Measurements from ENCODE around the gene HCFC2. TPM values are rescaled to one million over a fixed set of nuclear protein-coding genes. Genes with fewer than 3 reads are reported as not detected.

The HCFC2 gene
- total and polyA plus RNA-seq, 2 of the 4 experiments (the other 2 are of a cell fraction), result 12.0 to 34.2 TPM

GRCh38 chr12:104026841-104027599, 37.3 kb upstream of the HCFC2 start:
- H3K4me1 ChIP-seq (ENCODE audit: control insufficient read depth, insufficient read depth, low read length), result no peaks in the 10 kb centered on the region
- no peak overlapping the region for H2BK20ac ChIP-seq (ENCODE audit: low read depth, low read length)
- no peak for TF ChIP-seq BHLHE40 (IDR thresholded peaks at IDR 0.05; ENCODE audit: low read depth, low read length)
- no peak for TF ChIP-seq ELK1 (IDR thresholded peaks at IDR 0.05; ENCODE audit: borderline replicate concordance, low read depth, low read length)
- no peak for TF ChIP-seq RCOR1 (IDR thresholded peaks at IDR 0.05; ENCODE audit: insufficient replicate concordance, low read length)
- no peak for TF ChIP-seq CEBPB (IDR thresholded peaks at IDR 0.05; ENCODE audit: low read depth, low read length)
- no peak for TF ChIP-seq CTCF (conservative IDR thresholded peaks at IDR 0.05; ENCODE audit: low read depth, low read length)
- no peak for TF ChIP-seq CHD1 (IDR thresholded peaks at IDR 0.05; ENCODE audit: low read depth, low read length)
- no peak overlapping the region for H2AK9ac ChIP-seq (replicated peaks; ENCODE audit: low read depth, low read length, poor library complexity)
- no peak overlapping the region for H3K9ac ChIP-seq (ENCODE audit: low read depth, low read length)
- no peak overlapping the region for H2BK15ac ChIP-seq (ENCODE audit: low read depth, low read length)
- H3K27me3 ChIP-seq (ENCODE audit: control insufficient read depth, insufficient read depth, low read length), result no peaks in the 10 kb centered on the region
- no peak overlapping the region for H3K4me2 ChIP-seq (ENCODE audit: low read depth, low read length)
- no peak overlapping the region for H4K5ac ChIP-seq (ENCODE audit: low read depth, low read length)
- H3K9me1 ChIP-seq (ENCODE audit: insufficient read depth, low read length), result no peaks in the 10 kb centered on the region
- H3K14ac ChIP-seq (replicated peaks; ENCODE audit: low read depth, low read length), result no peak overlapping the region
- in situ Hi-C loops (cut with MboI; ENCODE audit: low sequenced_read_pairs) (no loop called here), intact Hi-C loops (cut with micrococcal nuclease) (no loop called here), dilution Hi-C loops (cut with HindIII; ENCODE audit: low sequenced_read_pairs, unreplicated experiment) (no loop called here)
- no peaks in the 10 kb centered on the region for H3K36me3 ChIP-seq (ENCODE audit: control insufficient read depth, insufficient read depth, low read length)
- no peak overlapping the region for H2BK5ac ChIP-seq (ENCODE audit: low read depth, low read length, poor library complexity, severe bottlenecking)
- peaks cover 0 to 3% of the 10 kb centered on the region in 2 experiments; a peak in 1 of 4 replicates for H3K79me1 ChIP-seq (ENCODE audit: low read depth in 1 of 2, low read length in 2 of 2)
- H2AFZ ChIP-seq (replicated peaks; ENCODE audit: low read length, poor library complexity), result no peak overlapping the region
- H3K23ac ChIP-seq (ENCODE audit: low read depth, low read length), result no peak overlapping the region
- no TSS peak for BruUV-seq (replicated peaks)
- no peak overlapping the region for H3K4me3 ChIP-seq (ENCODE audit: insufficient read depth, low read depth, low read length)
- ChIA-PET CTCF (no interaction called here), POLR2A (ENCODE audit: unreplicated experiment) (no interaction called here)
- H2BK120ac ChIP-seq (ENCODE audit: low read depth, low read length), result no peak overlapping the region
- H3K9me3 ChIP-seq (ENCODE audit: control insufficient read depth, insufficient read depth, low read length), result peaks cover 2% of the 10 kb centered on the region
- no peaks in the 10 kb centered on the region for H4K20me1 ChIP-seq (ENCODE audit: insufficient read depth, low read length)
- H2AK5ac ChIP-seq (ENCODE audit: low read depth, low read length), result no peak overlapping the region
- H4K91ac ChIP-seq (ENCODE audit: insufficient read depth, low read depth, low read length), result no peak overlapping the region
- no peak overlapping the region for H3K4ac ChIP-seq (ENCODE audit: low read depth, low read length)
- H3K18ac ChIP-seq (ENCODE audit: low read depth, low read length), result no peak overlapping the region
- no peak for ATAC-seq (ENCODE audit: low read depth)
- H3K27ac ChIP-seq (ENCODE audit: insufficient read depth, low read length), result no peak overlapping the region
- WGBS, 2 experiments (ENCODE audit: extremely low coverage in 2 of 2, insufficient read length in 1 of 2), result no CpG with 5 or more reads among the region's 5 CpGs
- H3K56ac ChIP-seq (ENCODE audit: extremely low read depth, insufficient read depth, low read length), result no peak overlapping the region
- H4K8ac ChIP-seq (ENCODE audit: low read depth in 2 of 2, low read length in 2 of 2), result no peak overlapping the region
- no peak for DNase-seq

All from IMR-90 (cell line).